GM10266 (cell line): ENCODE data around the gene RTL10.

Experiments
- DNase-seq: peaks from one replicate; pipeline ENCODE4 v3.0.0; 2012; ENCODE audit errors: extremely low spot score
- CTCF ChIP-seq: IDR thresholded peaks from 2 replicates; pipeline ENCODE4 v1.5.1; 2012; ENCODE audit warnings: mild to moderate bottlenecking, low read depth; ENCODE audit not compliant: control insufficient read depth, insufficient read depth; ENCODE audit errors: missing control alignments

Gene RTL10

GRCh38 chr22:19822301-19823117 lies 32.2 kb downstream of the RTL10 start:
- TF ChIP-seq CTCF: no peak
- no peak for DNase-seq

- TF ChIP-seq CTCF: no peak
- DNase-seq: no peak
Measured at GRCh38 chr22:19821523-19822300, 33.0 kb downstream of the RTL10 start.

DNA sequence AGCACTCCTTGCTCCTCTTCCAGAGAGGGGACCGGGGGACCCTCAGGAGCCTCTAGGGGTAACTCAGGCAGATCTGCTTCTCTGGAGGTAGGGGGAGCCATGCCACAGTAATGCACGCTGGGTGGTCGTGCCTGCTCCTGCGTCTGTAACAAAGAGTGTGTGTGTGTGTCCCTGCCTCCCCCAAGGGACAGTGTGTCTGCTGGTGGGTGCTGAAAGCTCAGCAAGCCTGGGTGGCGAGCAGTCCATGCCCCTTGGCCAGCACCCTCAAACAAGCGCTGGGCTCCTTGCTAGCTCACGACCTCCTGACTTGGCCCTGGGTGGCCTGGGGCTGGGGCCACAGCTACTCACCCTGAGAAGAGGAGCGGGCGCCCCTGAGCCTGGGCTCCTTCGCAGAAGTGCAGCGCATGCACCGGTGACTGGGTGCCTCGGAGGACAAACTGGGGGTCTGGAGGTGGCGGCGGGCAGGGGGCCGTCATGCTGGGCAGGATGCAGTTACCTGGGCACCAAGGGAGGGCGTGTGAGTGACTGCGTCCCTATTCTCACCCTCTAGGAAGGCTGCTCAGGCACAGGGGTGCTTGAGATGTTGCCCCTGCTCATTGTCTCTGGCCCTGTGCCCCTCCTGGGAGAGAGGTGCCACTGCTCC lies 33.7 kb downstream of the RTL10 start:
- DNase-seq: no peak
- TF ChIP-seq CTCF: no peak

DNA sequence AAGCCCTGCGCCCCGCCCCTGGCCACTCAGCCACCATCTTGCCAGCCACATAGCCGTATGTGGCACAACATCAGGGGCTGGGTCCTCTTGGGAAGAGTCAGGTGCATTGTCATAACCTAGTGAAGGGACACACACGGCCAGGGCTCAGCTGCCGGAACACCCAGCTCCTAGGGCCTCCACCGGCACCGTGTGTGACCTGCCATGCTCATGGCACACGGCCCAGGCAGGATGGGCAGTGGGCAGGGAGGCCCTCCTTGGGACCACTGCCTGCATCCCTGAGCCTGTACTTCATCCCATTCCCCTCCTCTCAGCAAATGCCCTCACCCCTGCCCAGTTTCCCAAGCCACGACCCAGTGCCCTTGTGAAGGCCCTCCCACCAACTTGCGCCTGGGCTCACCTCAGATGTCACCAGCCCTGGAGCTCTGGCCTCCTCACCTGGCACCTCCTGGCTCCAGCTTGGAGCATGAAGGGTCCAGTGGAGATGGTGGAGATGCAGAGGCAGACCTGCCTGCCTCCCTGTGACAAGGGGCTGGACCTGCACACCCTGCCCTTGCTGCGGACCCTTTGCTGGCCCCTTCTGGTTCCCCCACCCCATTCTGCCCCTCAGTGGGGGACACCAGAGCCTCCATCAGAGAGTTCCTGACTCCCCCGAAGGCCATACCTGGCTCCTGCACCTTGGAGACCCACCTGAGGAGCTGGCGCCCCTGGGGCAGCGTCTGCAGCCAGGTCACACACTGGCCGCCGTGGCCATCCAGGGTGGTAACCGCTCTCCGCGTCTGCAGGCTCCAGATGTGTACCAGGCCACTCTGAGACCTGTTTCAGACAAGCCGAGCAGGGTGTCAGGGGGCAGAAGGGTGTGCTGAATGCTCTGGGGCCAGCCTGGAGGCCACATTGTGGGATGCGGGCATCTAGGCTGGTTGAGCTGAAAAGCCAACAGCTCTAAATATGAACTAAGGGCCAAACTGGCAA lies 34.5 kb downstream of the RTL10 start:
- DNase-seq: no peak
- TF ChIP-seq CTCF: no peak

- TF ChIP-seq CTCF: no peak
- DNase-seq: no peak
Measured at GRCh38 chr22:19819208-19819910, 35.3 kb downstream of the RTL10 start.
